H9 (cell line): ENCODE results near the gene INPP5E. TPM values are rescaled to one million over a fixed set of nuclear protein-coding genes. Genes with fewer than 3 reads are reported as not detected.

Experiments used
- DNase-seq: peaks from one replicate; pipeline ENCODE4 v3.0.0-alpha.2; 2017
- H2AFZ ChIP-seq: one replicate; pipeline ENCODE4 v1.6.1; 2013; ENCODE audit warnings: mild to moderate bottlenecking, low read length, control low read depth, moderate library complexity
- H2AK5ac ChIP-seq: 2 replicates; pipeline ENCODE4 v1.6.1; 2013; ENCODE audit warnings: low read length, control low read depth, mixed read lengths; ENCODE audit not compliant: insufficient read length
- H2BK120ac ChIP-seq: one replicate; pipeline ENCODE4 v1.6.1; 2013; ENCODE audit warnings: low read depth, mild to moderate bottlenecking, low read length, control low read depth, inconsistent platforms; ENCODE audit not compliant: poor library complexity, severe bottlenecking
- H2BK12ac ChIP-seq: 2 replicates; pipeline ENCODE4 v1.6.1; 2013; ENCODE audit warnings: low read length, control low read depth, mixed read lengths, low read depth; ENCODE audit not compliant: insufficient read length
- H2BK15ac ChIP-seq: 2 replicates; pipeline ENCODE4 v1.6.1; 2013; ENCODE audit warnings: low read depth, low read length, control low read depth
- H2BK20ac ChIP-seq: one replicate; pipeline ENCODE4 v1.6.1; 2013; ENCODE audit warnings: low read depth, mild to moderate bottlenecking, low read length, control low read depth, inconsistent platforms; ENCODE audit not compliant: poor library complexity, severe bottlenecking
- H2BK5ac ChIP-seq: 2 replicates; pipeline ENCODE4 v1.6.1; 2013; ENCODE audit warnings: low read length, control low read depth, mixed read lengths; ENCODE audit not compliant: insufficient read length
- H3K14ac ChIP-seq: 2 replicates; pipeline ENCODE4 v1.6.1; 2013; ENCODE audit warnings: low read length, control low read depth; ENCODE audit not compliant: insufficient read depth
- H3K18ac ChIP-seq: 2 replicates; pipeline ENCODE4 v1.6.1; 2013; ENCODE audit warnings: low read depth, mild to moderate bottlenecking, mixed read lengths, low read length, control low read depth; ENCODE audit not compliant: insufficient read length
- H3K23ac ChIP-seq: 2 replicates; pipeline ENCODE4 v1.6.1; 2013; ENCODE audit warnings: low read length, control low read depth, mixed read lengths, low read depth; ENCODE audit not compliant: insufficient read length
- H3K23me2 ChIP-seq: 2 replicates; pipeline ENCODE4 v1.6.1; 2013; ENCODE audit warnings: low read depth, mild to moderate bottlenecking, mixed read lengths, low read length, control low read depth; ENCODE audit not compliant: insufficient read length, poor library complexity, severe bottlenecking
- H3K27ac ChIP-seq: 2 replicates; pipeline ENCODE4 v1.5.1; 2013; ENCODE audit warnings: low read length, control low read depth, mixed read lengths, low read depth; ENCODE audit not compliant: insufficient read length
- H3K27me3 ChIP-seq: 2 replicates; pipeline ENCODE4 v1.6.1; 2013; ENCODE audit warnings: low read length, control low read depth, inconsistent platforms; ENCODE audit not compliant: insufficient read depth
- H3K4ac ChIP-seq: 2 replicates; pipeline ENCODE4 v1.6.1; 2013; ENCODE audit warnings: low read depth, mild to moderate bottlenecking, control low read depth, inconsistent platforms, low read length, moderate library complexity
- H3K4me1 ChIP-seq: 2 replicates; pipeline ENCODE4 v1.6.1; 2013; ENCODE audit warnings: low read length, control low read depth, inconsistent platforms; ENCODE audit not compliant: insufficient read depth
- H3K4me2 ChIP-seq: 2 replicates; pipeline ENCODE4 v1.6.1; 2013; ENCODE audit warnings: low read length, control low read depth, mixed read lengths; ENCODE audit not compliant: insufficient read length, insufficient read depth
- H3K56ac ChIP-seq: 2 replicates; pipeline ENCODE4 v1.6.1; 2013; ENCODE audit warnings: low read depth, mild to moderate bottlenecking, mixed read lengths, low read length, control low read depth; ENCODE audit not compliant: insufficient read length
- H3K79me1 ChIP-seq: 2 replicates; pipeline ENCODE4 v1.6.1; 2013; ENCODE audit warnings: low read depth, mild to moderate bottlenecking, moderate library complexity, low read length, control low read depth, inconsistent platforms; ENCODE audit not compliant: insufficient read depth, poor library complexity, severe bottlenecking
- H3K79me2 ChIP-seq: 2 replicates; pipeline ENCODE4 v1.6.1; 2013; ENCODE audit warnings: low read length, control low read depth, inconsistent platforms; ENCODE audit not compliant: insufficient read depth
- H3K9ac ChIP-seq: 2 replicates; pipeline ENCODE4 v1.6.1; 2013; ENCODE audit warnings: low read length, control low read depth, mixed read lengths; ENCODE audit not compliant: insufficient read length; ENCODE audit errors: extremely low read depth
- H3K9me3 ChIP-seq: one replicate; pipeline ENCODE4 v1.6.1; 2013; ENCODE audit warnings: low read depth, low read length, inconsistent platforms; ENCODE audit not compliant: control insufficient read depth
- H3T11ph ChIP-seq: one replicate; pipeline ENCODE4 v1.6.1; 2013; ENCODE audit warnings: mild to moderate bottlenecking, low read length, control low read depth, inconsistent platforms
- H4K20me1 ChIP-seq: one replicate; pipeline ENCODE4 v1.6.1; 2013; ENCODE audit not compliant: control insufficient read depth, insufficient read length, insufficient read depth
- H4K5ac ChIP-seq: 2 replicates; pipeline ENCODE4 v1.6.1; 2013; ENCODE audit warnings: low read depth, mild to moderate bottlenecking, mixed read lengths, low read length, control low read depth; ENCODE audit not compliant: insufficient read length
- H4K8ac ChIP-seq: replicated peaks from 2 replicates; pipeline ENCODE4 v1.6.1; 2013; ENCODE audit warnings: low read length, control low read depth, mixed read lengths, low read depth; ENCODE audit not compliant: insufficient read length
- H4K91ac ChIP-seq: 2 replicates; pipeline ENCODE4 v1.6.1; 2013; ENCODE audit warnings: low read depth, mild to moderate bottlenecking, moderate library complexity, mixed read lengths, low read length, control low read depth; ENCODE audit not compliant: insufficient read length
- H3K27ac Mint-ChIP-seq, 3 experiments: 2 replicates in 2 of 3; 3 replicates in 1 of 3; pipeline ENCODE4 v1.8.0; 2020 to 2021; ENCODE audit warnings: mixed read lengths in 3 of 3, mild to moderate bottlenecking in 1 of 3, moderate library complexity in 1 of 3
- H3K27me3 Mint-ChIP-seq: 2 replicates; pipeline ENCODE4 v1.8.0; 2021; ENCODE audit warnings: low read depth, mild to moderate bottlenecking, moderate library complexity, mixed read lengths
- H3K36me3 Mint-ChIP-seq, 3 experiments: 2 replicates in 2 of 3; 3 replicates in 1 of 3; pipeline ENCODE4 v1.8.0; 2020 to 2021; ENCODE audit warnings: low read depth in 3 of 3, mixed read lengths in 3 of 3; ENCODE audit not compliant: insufficient read depth in 1 of 3
- H3K4me1 Mint-ChIP-seq, 2 experiments: 2 replicates each; pipeline ENCODE4 v1.8.0; 2020; ENCODE audit warnings: mixed read lengths in 2 of 2
- H3K4me3 Mint-ChIP-seq, 2 experiments: 2 replicates in 1 of 2; 3 replicates in 1 of 2; pipeline ENCODE4 v1.8.0; 2020 to 2021; ENCODE audit warnings: mild to moderate bottlenecking in 2 of 2, mixed read lengths in 2 of 2, moderate library complexity in 1 of 2
- H3K9me3 Mint-ChIP-seq, 2 experiments: 2 replicates in 1 of 2; 3 replicates in 1 of 2; pipeline ENCODE4 v1.8.0; 2020; ENCODE audit warnings: mild to moderate bottlenecking in 2 of 2, mixed read lengths in 2 of 2, moderate library complexity in 1 of 2
- whole genome bisulfite sequencing: extraction: QIAGEN DNeasy Blood & Tissue Kit; methylation state at CpG from one replicate; pipeline ENCODE4 v1.1.7; 2013; ENCODE audit warnings: missing lambda C conversion rate, low lambda C conversion rate, mixed read lengths; ENCODE audit not compliant: insufficient read length; ENCODE audit errors: extremely low coverage; 5-methylcytosine and 5-hydroxymethylcytosine counted together
- total RNA-seq: library from RNA; stranded (reverse); gene quantifications from 2 replicates; pipeline ENCODE4 v1.2.1, GENCODE V29; 2021
- TF ChIP-seq, protein P1 (sequence below): fragments of 200-600 bp; sonication (generic); conservative IDR thresholded peaks from 3 replicates; pipeline ENCODE4 v1.8.0; 2021; ENCODE audit warnings: antibody characterized with exemption, mild to moderate bottlenecking

INPP5E gene
- total RNA-seq, 1 experiment from 2014 or later = 21.0 TPM

DNA sequence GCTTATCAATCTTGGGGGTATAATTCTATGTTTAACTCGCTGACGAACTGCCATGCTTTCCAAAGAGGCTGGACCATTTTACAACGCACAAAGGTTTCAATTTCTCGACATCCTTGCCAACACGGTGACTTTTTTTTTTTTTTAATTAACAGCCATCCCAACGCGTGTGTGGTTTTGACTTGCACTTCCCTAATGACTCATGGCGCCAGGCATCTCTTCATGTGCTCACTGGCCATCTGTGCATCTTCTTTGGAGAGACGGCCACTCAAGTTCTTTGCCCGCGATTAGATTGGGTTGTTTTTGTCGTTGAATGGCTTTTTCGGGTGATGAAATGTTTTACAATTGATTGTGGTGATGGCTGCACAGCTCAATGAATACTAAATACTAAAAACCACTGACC, 53.6 kb downstream of the INPP5E start:
- Histone ChIP-seq H3K79me1 (no peaks in the 10 kb centered on the region), H4K5ac (no peak overlapping the region), H4K91ac (no peak overlapping the region), H3K4me1 (no peaks in the 10 kb centered on the region), H2BK15ac (no peak overlapping the region), H3K56ac (no peak overlapping the region), H4K20me1 (no peaks in the 10 kb centered on the region), H3K79me2 (no peaks in the 10 kb centered on the region), H3K18ac (no peak overlapping the region), H2BK20ac (no peak overlapping the region), H2BK12ac (no peak overlapping the region), H3K9me3 (no peaks in the 10 kb centered on the region), H4K8ac (no peak overlapping the region), H3K9ac (no peak overlapping the region), H2BK5ac (no peak overlapping the region), H3K27ac (no peak overlapping the region), H3T11ph (no peak overlapping the region), H3K14ac (no peak overlapping the region), H2AK5ac (no peak overlapping the region), H2AFZ (no peak overlapping the region), H3K4ac (no peak overlapping the region), H3K27me3 (no peaks in the 10 kb centered on the region), H3K4me2 (no peak overlapping the region), H3K23ac (no peak overlapping the region), H2BK120ac (no peak overlapping the region), H3K23me2 (no peaks in the 10 kb centered on the region)
- TF ChIP-seq, protein P1, sequence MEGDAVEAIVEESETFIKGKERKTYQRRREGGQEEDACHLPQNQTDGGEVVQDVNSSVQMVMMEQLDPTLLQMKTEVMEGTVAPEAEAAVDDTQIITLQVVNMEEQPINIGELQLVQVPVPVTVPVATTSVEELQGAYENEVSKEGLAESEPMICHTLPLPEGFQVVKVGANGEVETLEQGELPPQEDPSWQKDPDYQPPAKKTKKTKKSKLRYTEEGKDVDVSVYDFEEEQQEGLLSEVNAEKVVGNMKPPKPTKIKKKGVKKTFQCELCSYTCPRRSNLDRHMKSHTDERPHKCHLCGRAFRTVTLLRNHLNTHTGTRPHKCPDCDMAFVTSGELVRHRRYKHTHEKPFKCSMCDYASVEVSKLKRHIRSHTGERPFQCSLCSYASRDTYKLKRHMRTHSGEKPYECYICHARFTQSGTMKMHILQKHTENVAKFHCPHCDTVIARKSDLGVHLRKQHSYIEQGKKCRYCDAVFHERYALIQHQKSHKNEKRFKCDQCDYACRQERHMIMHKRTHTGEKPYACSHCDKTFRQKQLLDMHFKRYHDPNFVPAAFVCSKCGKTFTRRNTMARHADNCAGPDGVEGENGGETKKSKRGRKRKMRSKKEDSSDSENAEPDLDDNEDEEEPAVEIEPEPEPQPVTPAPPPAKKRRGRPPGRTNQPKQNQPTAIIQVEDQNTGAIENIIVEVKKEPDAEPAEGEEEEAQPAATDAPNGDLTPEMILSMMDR = no peak
- H3K9me3 Mint-ChIP-seq = no peaks in the 10 kb centered on the region
- H3K4me1 Mint-ChIP-seq = no peaks in the 10 kb centered on the region
- no peaks in the 10 kb centered on the region for H3K27me3 Mint-ChIP-seq
- H3K4me3 Mint-ChIP-seq = no peak overlapping the region
- DNase-seq = no peak
- peaks cover 37 to 85% (median 72%) of the 10 kb centered on the region in 3 experiments; a peak in 6 of 7 replicates for H3K36me3 Mint-ChIP-seq
- no CpG with 5 or more reads among the region's 13 CpGs for WGBS
- H3K27ac Mint-ChIP-seq = no peak overlapping the region
